HEK293 (cell line): ENCODE results near the gene TLR9.

ENCODE experiments used
- ZBTB1 ChIP-seq: fragments of 450-650 bp; formaldehyde crosslinking; IDR thresholded peaks from 2 replicates; pipeline ENCODE4 v1.5.1; 2016; ENCODE audit warnings: missing biosample characterization, missing genetic modification characterization
- ZBTB10 ChIP-seq: fragments of 450-650 bp; formaldehyde crosslinking; IDR thresholded peaks from 2 replicates; pipeline ENCODE4 v1.5.1; 2016; ENCODE audit warnings: missing biosample characterization, missing genetic modification characterization
- ZNF266 ChIP-seq: fragments of 450-650 bp; formaldehyde crosslinking; IDR thresholded peaks from 2 replicates; pipeline ENCODE4 v1.5.1; 2016; ENCODE audit warnings: missing biosample characterization, missing genetic modification characterization, low read depth
- ZNF274 ChIP-seq, 2 experiments: fragments of 200-500 bp in 1 of 2; fragments of 450-650 bp in 1 of 2; sonication (Bioruptor generic) in 1 of 2; formaldehyde crosslinking in 1 of 2; IDR thresholded peaks; 2 replicates each; pipeline versions ENCODE4 v1.5.1 to v1.6.1; 2014 to 2016; ENCODE audit warnings: borderline replicate concordance in 1 of 2, inconsistent platforms in 1 of 2, low read length in 1 of 2, missing biosample characterization in 1 of 2, missing genetic modification characterization in 1 of 2
- ZNF335 ChIP-seq: fragments of 450-650 bp; formaldehyde crosslinking; conservative IDR thresholded peaks from 2 replicates; pipeline ENCODE4 v1.5.1; 2016; ENCODE audit warnings: missing biosample characterization, missing genetic modification characterization
- ZNF426 ChIP-seq: fragments of 450-650 bp; formaldehyde crosslinking; IDR thresholded peaks from 2 replicates; pipeline ENCODE4 v1.5.1; 2017; ENCODE audit warnings: missing biosample characterization, missing genetic modification characterization, mild to moderate bottlenecking, inconsistent platforms, moderate library complexity
- ZNF549 ChIP-seq: fragments of 450-650 bp; IDR thresholded peaks from 2 replicates; pipeline ENCODE4 v1.5.1; 2018; ENCODE audit warnings: missing biosample characterization, missing genetic modification characterization, mild to moderate bottlenecking, inconsistent platforms, moderate library complexity
- TF ChIP-seq, protein P1 (sequence below): fragments of 450-650 bp; formaldehyde crosslinking; IDR thresholded peaks from 2 replicates; pipeline ENCODE4 v1.5.1; 2016; ENCODE audit warnings: missing biosample characterization, missing genetic modification characterization
- TF ChIP-seq, protein P2 (sequence below): fragments of 450-650 bp; formaldehyde crosslinking; IDR thresholded peaks from 2 replicates; pipeline ENCODE4 v1.5.1; 2017; ENCODE audit warnings: missing biosample characterization, missing genetic modification characterization
- TF ChIP-seq, protein P3 (sequence below): fragments of 450-650 bp; formaldehyde crosslinking; IDR thresholded peaks from 2 replicates; pipeline ENCODE4 v1.5.1; 2016; ENCODE audit warnings: missing biosample characterization, missing genetic modification characterization
- TF ChIP-seq, protein P4 (sequence below): fragments of 450-650 bp; formaldehyde crosslinking; IDR thresholded peaks from 2 replicates; pipeline ENCODE4 v1.5.1; 2017; ENCODE audit warnings: missing biosample characterization, missing genetic modification characterization

- TF ChIP-seq, protein P1, sequence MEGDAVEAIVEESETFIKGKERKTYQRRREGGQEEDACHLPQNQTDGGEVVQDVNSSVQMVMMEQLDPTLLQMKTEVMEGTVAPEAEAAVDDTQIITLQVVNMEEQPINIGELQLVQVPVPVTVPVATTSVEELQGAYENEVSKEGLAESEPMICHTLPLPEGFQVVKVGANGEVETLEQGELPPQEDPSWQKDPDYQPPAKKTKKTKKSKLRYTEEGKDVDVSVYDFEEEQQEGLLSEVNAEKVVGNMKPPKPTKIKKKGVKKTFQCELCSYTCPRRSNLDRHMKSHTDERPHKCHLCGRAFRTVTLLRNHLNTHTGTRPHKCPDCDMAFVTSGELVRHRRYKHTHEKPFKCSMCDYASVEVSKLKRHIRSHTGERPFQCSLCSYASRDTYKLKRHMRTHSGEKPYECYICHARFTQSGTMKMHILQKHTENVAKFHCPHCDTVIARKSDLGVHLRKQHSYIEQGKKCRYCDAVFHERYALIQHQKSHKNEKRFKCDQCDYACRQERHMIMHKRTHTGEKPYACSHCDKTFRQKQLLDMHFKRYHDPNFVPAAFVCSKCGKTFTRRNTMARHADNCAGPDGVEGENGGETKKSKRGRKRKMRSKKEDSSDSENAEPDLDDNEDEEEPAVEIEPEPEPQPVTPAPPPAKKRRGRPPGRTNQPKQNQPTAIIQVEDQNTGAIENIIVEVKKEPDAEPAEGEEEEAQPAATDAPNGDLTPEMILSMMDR (tag by site-specific recombination), result 0 out of 2 replicates have a peak, but pooled peaks have one; percentile 24
- TF ChIP-seq, protein P2, sequence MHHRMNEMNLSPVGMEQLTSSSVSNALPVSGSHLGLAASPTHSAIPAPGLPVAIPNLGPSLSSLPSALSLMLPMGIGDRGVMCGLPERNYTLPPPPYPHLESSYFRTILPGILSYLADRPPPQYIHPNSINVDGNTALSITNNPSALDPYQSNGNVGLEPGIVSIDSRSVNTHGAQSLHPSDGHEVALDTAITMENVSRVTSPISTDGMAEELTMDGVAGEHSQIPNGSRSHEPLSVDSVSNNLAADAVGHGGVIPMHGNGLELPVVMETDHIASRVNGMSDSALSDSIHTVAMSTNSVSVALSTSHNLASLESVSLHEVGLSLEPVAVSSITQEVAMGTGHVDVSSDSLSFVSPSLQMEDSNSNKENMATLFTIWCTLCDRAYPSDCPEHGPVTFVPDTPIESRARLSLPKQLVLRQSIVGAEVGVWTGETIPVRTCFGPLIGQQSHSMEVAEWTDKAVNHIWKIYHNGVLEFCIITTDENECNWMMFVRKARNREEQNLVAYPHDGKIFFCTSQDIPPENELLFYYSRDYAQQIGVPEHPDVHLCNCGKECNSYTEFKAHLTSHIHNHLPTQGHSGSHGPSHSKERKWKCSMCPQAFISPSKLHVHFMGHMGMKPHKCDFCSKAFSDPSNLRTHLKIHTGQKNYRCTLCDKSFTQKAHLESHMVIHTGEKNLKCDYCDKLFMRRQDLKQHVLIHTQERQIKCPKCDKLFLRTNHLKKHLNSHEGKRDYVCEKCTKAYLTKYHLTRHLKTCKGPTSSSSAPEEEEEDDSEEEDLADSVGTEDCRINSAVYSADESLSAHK, result no peak
- no peak for TF ChIP-seq ZBTB1
- TF ChIP-seq ZNF426 (tag by site-specific recombination), result no peak
- no peak for TF ChIP-seq ZNF335 (tag by site-specific recombination)
- no peak for TF ChIP-seq ZNF266 (tag by site-specific recombination)
- no peak for TF ChIP-seq ZNF549
- TF ChIP-seq, protein P3, sequence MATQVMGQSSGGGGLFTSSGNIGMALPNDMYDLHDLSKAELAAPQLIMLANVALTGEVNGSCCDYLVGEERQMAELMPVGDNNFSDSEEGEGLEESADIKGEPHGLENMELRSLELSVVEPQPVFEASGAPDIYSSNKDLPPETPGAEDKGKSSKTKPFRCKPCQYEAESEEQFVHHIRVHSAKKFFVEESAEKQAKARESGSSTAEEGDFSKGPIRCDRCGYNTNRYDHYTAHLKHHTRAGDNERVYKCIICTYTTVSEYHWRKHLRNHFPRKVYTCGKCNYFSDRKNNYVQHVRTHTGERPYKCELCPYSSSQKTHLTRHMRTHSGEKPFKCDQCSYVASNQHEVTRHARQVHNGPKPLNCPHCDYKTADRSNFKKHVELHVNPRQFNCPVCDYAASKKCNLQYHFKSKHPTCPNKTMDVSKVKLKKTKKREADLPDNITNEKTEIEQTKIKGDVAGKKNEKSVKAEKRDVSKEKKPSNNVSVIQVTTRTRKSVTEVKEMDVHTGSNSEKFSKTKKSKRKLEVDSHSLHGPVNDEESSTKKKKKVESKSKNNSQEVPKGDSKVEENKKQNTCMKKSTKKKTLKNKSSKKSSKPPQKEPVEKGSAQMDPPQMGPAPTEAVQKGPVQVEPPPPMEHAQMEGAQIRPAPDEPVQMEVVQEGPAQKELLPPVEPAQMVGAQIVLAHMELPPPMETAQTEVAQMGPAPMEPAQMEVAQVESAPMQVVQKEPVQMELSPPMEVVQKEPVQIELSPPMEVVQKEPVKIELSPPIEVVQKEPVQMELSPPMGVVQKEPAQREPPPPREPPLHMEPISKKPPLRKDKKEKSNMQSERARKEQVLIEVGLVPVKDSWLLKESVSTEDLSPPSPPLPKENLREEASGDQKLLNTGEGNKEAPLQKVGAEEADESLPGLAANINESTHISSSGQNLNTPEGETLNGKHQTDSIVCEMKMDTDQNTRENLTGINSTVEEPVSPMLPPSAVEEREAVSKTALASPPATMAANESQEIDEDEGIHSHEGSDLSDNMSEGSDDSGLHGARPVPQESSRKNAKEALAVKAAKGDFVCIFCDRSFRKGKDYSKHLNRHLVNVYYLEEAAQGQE, result no peak
- no peak for TF ChIP-seq ZBTB10 (tag by site-specific recombination)
- no peak for TF ChIP-seq ZNF274 (IDR thresholded peaks at IDR 0.05; ENCODE audit: low read length)
- no peak for TF ChIP-seq ZNF274 (tag by site-specific recombination; IDR thresholded peaks at IDR 0.05; ENCODE audit: borderline replicate concordance)
- TF ChIP-seq, protein P4, sequence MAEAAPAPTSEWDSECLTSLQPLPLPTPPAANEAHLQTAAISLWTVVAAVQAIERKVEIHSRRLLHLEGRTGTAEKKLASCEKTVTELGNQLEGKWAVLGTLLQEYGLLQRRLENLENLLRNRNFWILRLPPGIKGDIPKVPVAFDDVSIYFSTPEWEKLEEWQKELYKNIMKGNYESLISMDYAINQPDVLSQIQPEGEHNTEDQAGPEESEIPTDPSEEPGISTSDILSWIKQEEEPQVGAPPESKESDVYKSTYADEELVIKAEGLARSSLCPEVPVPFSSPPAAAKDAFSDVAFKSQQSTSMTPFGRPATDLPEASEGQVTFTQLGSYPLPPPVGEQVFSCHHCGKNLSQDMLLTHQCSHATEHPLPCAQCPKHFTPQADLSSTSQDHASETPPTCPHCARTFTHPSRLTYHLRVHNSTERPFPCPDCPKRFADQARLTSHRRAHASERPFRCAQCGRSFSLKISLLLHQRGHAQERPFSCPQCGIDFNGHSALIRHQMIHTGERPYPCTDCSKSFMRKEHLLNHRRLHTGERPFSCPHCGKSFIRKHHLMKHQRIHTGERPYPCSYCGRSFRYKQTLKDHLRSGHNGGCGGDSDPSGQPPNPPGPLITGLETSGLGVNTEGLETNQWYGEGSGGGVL (tag by site-specific recombination), result no peak
These were observed 7.0 kb upstream of the TLR9 start for GRCh38 chr3:52232279-52233107.
